ENCODE results near the gene ICAM3.

ICAM3 gene

DNA sequence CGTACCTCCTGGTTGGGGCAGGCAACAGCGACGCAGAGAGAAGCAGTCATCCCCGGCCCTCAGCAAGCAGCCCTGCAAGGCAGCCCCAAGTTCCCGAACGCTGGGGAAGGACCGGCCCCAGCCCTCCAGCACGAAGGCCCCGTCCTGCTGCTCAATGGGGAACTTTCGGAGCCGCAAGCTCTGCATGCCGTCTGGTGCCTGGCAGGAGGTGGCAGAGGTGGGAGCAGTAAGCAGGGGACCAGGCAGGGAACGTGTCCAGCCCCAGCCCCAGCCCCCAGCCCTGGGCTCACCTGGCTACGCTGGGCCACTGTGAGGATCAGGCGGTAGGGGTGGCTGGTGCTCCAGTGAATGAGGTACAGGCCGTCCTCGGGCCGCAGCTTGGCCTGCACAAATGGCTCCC, 22.8 kb upstream of the ICAM3 start:
- no peak for TF ChIP-seq CTCF (conservative IDR thresholded peaks at IDR 0.05; ENCODE audit: low read depth, low read length)
- H3K4me3 ChIP-seq (ENCODE audit: low read length), result no peak overlapping the region
- DNase-seq (ENCODE audit: low read depth), result no peak

GRCh38 chr19:10361569-10362011, 22.2 kb upstream of the ICAM3 start:
- no peak overlapping the region for H3K4me3 ChIP-seq (ENCODE audit: low read length)
- no peak for DNase-seq (ENCODE audit: low read depth)
- TF ChIP-seq CTCF (conservative IDR thresholded peaks at IDR 0.05; ENCODE audit: low read depth, low read length), result no peak

- DNase-seq (ENCODE audit: low read depth), result no peak
- no peak for TF ChIP-seq CTCF (conservative IDR thresholded peaks at IDR 0.05; ENCODE audit: low read depth, low read length)
Observed at GRCh38 chr19:10356431-10356830, 17.0 kb upstream of the ICAM3 start.

GRCh38 chr19:10353793-10354391, 14.5 kb upstream of the ICAM3 start:
- no peak overlapping the region for H3K4me3 ChIP-seq (ENCODE audit: low read length)
- no peak for TF ChIP-seq CTCF (conservative IDR thresholded peaks at IDR 0.05; ENCODE audit: low read depth, low read length)
- no peak for DNase-seq (ENCODE audit: low read depth)

More at GRCh38 chr19:10356431-10356830, 17.0 kb upstream of the ICAM3 start:
- no peak overlapping the region for H3K4me3 ChIP-seq (ENCODE audit: low read length)

- H3K4me3 ChIP-seq (ENCODE audit: low read length), result no peak overlapping the region
- no peak for DNase-seq (ENCODE audit: low read depth)
- TF ChIP-seq CTCF (conservative IDR thresholded peaks at IDR 0.05; ENCODE audit: low read depth, low read length), result no peak
Observed at GRCh38 chr19:10352764-10353671, 13.6 kb upstream of the ICAM3 start.

DNA sequence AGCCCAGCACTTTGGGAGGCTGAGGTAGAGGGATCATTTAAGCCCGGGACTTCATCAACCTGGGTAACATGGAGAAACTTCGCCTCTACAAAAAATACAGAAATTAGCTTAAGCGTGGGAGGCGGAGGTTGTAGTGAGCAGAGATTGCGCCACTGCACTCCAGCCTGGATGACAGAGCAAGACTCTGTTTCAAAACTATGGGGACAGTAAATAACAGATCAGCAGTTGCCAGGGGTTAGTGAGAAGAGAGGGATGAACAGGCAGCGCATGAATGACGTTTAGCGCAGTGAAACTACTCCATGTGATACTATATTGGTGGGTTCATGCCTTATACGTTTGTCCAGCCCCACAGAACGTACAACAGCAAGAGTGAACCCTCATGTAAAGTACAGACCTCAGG, 7.1 kb upstream of the ICAM3 start:
- no peak overlapping the region for H3K4me3 ChIP-seq (ENCODE audit: low read length)
- no peak for DNase-seq (ENCODE audit: low read depth)
- TF ChIP-seq CTCF (conservative IDR thresholded peaks at IDR 0.05; ENCODE audit: low read depth, low read length), result no peak

All from retinal pigment epithelial cell (primary cell).